Spleen (tissue), 7 donors: ENCODE data around the gene EIF3A.

Experiments
- CTCF ChIP-seq, 11 experiments: fragments of 200-600 bp in 7 of 11; fragments of 450-650 bp in 4 of 11; sonication (generic) in 4 of 11; IDR thresholded peaks in 8 of 11; conservative IDR thresholded peaks in 3 of 11; 1 replicate in 7 of 11; 2 replicates in 4 of 11; pipeline versions ENCODE4 v1.4.0 to v1.8.0; 2016 to 2021; ENCODE audit warnings: antibody characterized with exemption in 11 of 11, inconsistent platforms in 4 of 11, mild to moderate bottlenecking in 1 of 11
- POLR2A ChIP-seq, 3 donors: fragments of 450-650 bp; IDR thresholded peaks; one replicate each; pipeline ENCODE4 v1.5.1; 2017; ENCODE audit warnings: antibody characterized with exemption in 3 of 3, mild to moderate bottlenecking in 1 of 3
- donor health status: DM: no; HTN: no; CAD: no; lungs with moderate emphysema.
- donor health status: DM: no; HTN: no; CAD: no.
- donor health status: DM: no; HTN: no; CAD: no.

DNA sequence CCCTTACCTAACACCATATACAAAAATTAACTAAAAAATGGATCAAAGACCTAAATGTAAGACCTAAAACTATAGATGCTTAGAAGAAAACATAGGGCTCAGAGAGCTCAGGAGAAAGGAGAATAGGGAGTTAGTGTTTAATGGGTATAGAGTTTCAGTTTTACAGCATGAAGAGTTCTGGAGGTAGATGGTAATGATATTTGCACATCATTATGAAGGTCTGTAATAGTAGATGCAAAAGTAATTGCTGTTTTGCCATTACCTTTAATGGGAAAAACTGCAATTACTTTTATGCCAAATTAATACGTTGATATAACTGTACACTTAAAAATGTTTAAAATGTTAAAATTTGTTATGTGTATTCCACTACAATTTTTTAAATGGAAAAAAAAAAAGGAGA is 90.3 kb downstream of the EIF3A start:
- no peak for TF ChIP-seq CTCF (IDR thresholded peaks at IDR 0.05 in 8 of 11, conservative IDR thresholded peaks at IDR 0.05 in 3 of 11)
- TF ChIP-seq POLR2A (IDR thresholded peaks at IDR 0.05) = no peak
